Natural killer cell (primary cell): Measurements from ENCODE around the gene PGRMC1. TPM values are rescaled to one million over a fixed set of nuclear protein-coding genes. Genes with fewer than 3 reads are reported as not detected.

Experiments
- ATAC-seq, 3 donors: fragments of 150-1000 bp in 2 of 3; fragments of 200-7000 bp in 1 of 3; cut with Tn5 transposase; 1 replicate in 1 of 3; 2 replicates in 2 of 3; pipeline ENCODE4 v1.10.0; 2021; ENCODE audit warnings: mild to moderate bottlenecking in 2 of 3, moderate library complexity in 2 of 3
- DNase-seq, 2 donors: peaks; one replicate each; pipeline versions ENCODE4 v3.0.0 to v3.0.0-alpha.2; 2013 to 2021; ENCODE audit warnings: mixed read lengths in 1 of 2
- H3K27ac ChIP-seq: one replicate; pipeline ENCODE4 v1.5.1; 2013; ENCODE audit warnings: mild to moderate bottlenecking, low read length
- H3K27me3 ChIP-seq: one replicate; pipeline ENCODE4 v1.6.1; 2013; ENCODE audit warnings: low read length; ENCODE audit not compliant: control insufficient read depth, insufficient read depth
- H3K36me3 ChIP-seq: one replicate; pipeline ENCODE4 v1.6.1; 2013; ENCODE audit warnings: low read length; ENCODE audit not compliant: control insufficient read depth, insufficient read depth
- H3K4me1 ChIP-seq: one replicate; pipeline ENCODE4 v1.6.1; 2013; ENCODE audit warnings: low read length; ENCODE audit not compliant: control insufficient read depth, insufficient read depth
- H3K4me3 ChIP-seq: one replicate; pipeline ENCODE4 v1.5.1; 2013; ENCODE audit warnings: low read length
- H3K9me3 ChIP-seq: one replicate; pipeline ENCODE4 v1.6.1; 2013; ENCODE audit warnings: low read length; ENCODE audit not compliant: control insufficient read depth, insufficient read depth
- H3K27ac Mint-ChIP-seq, 2 donors: one replicate each; pipeline ENCODE4 v1.8.0; 2022; ENCODE audit warnings: mild to moderate bottlenecking in 2 of 2, mixed read lengths in 2 of 2, moderate library complexity in 1 of 2
- H3K27me3 Mint-ChIP-seq, 2 donors: one replicate each; pipeline ENCODE4 v1.8.0; 2022; ENCODE audit warnings: low read depth in 2 of 2, mixed read lengths in 2 of 2
- H3K36me3 Mint-ChIP-seq: one replicate; pipeline ENCODE4 v1.8.0; 2022; ENCODE audit warnings: mixed read lengths
- H3K4me1 Mint-ChIP-seq, 2 donors: one replicate each; pipeline ENCODE4 v1.8.0; 2022; ENCODE audit warnings: mixed read lengths in 2 of 2
- H3K4me3 Mint-ChIP-seq: one replicate; pipeline ENCODE4 v1.8.0; 2022; ENCODE audit warnings: mild to moderate bottlenecking, moderate library complexity, mixed read lengths
- H3K9me3 Mint-ChIP-seq, 2 donors: one replicate each; pipeline ENCODE4 v1.8.0; 2022; ENCODE audit warnings: mixed read lengths in 2 of 2
- CTCF ChIP-seq: fragments of 200-600 bp; IDR thresholded peaks from one replicate; pipeline ENCODE4 v1.8.0; 2022; ENCODE audit warnings: antibody characterized with exemption
- WGBS: methylation state at CpG from one replicate; pipeline ENCODE4 v1.1.7; 2013; ENCODE audit warnings: missing lambda C conversion rate; ENCODE audit not compliant: insufficient coverage; 5-methylcytosine and 5-hydroxymethylcytosine counted together
- intact Hi-C: fragments of 100-400 bp; cut with micrococcal nuclease; formaldehyde crosslinking; loops from one replicate; pipeline ENCODE4 v1.14.2; 2022
- total RNA-seq, 4 donors: library from RNA; stranded (reverse); fragments of 120-200 nt in 1 of 4; gene quantifications; one replicate each; pipeline versions ENCODE4 v1.2.3 to v1.2.4, GENCODE V29; 2013 to 2022

The PGRMC1 gene
- total RNA-seq, 3 donors from 2014 or later (not counting 1 experiment from before 2014, with no cell fraction given) = 11.5 to 13.6 (median 13.2) TPM

GRCh38 chrX:119236623-119237561 is 807 bp downstream of the PGRMC1 start:
- H3K27ac Mint-ChIP-seq = peak overlapping the region in 1 of 2 donors; percentile 84

GRCh38 chrX:119237562-119237942 is 1.5 kb downstream of the PGRMC1 start:
- Mint-ChIP-seq H3K27ac (peak overlapping the region in 1 of 2 donors; percentile 84), H3K4me1 (peaks cover 17 to 33% of the 10 kb centered on the region in 2 donors), H3K9me3 (no peaks in the 10 kb centered on the region), H3K27me3 (peaks cover 4 to 29% of the 10 kb centered on the region in 2 donors), H3K36me3 (no peaks in the 10 kb centered on the region), H3K4me3 (peak overlapping the region; percentile 73)
- WGBS = 97% methylated on average over 5 of the region's 6 CpGs
- no peak for DNase-seq
- H3K36me3 ChIP-seq = peaks cover 2% of the 10 kb centered on the region
- ATAC-seq = no peak
- TF ChIP-seq CTCF = no peak
- no peak overlapping the region for H3K27ac ChIP-seq
- intact Hi-C loops = loop anchor here (5.0 kb wide), 1 partner anchor 230 kb away; the partner anchor contains the start of gene SLC25A5
- peaks cover 19% of the 10 kb centered on the region for H3K4me1 ChIP-seq
- H3K9me3 ChIP-seq = no peaks in the 10 kb centered on the region
- no peaks in the 10 kb centered on the region for H3K27me3 ChIP-seq
- peak overlapping the region; percentile 75 for H3K4me3 ChIP-seq

More at GRCh38 chrX:119236623-119237561, 807 bp downstream of the PGRMC1 start:
- Histone ChIP-seq H3K4me1 (peaks cover 19% of the 10 kb centered on the region), H3K9me3 (no peaks in the 10 kb centered on the region), H3K27me3 (no peaks in the 10 kb centered on the region), H3K36me3 (peaks cover 2% of the 10 kb centered on the region), H3K27ac (peak overlapping the region; percentile 42), H3K4me3 (peak overlapping the region; percentile 75)
- Mint-ChIP-seq H3K4me3 (peak overlapping the region; percentile 73), H3K36me3 (no peaks in the 10 kb centered on the region), H3K27me3 (peaks cover 4 to 29% of the 10 kb centered on the region in 2 donors), H3K4me1 (peaks cover 17 to 26% of the 10 kb centered on the region in 2 donors), H3K9me3 (no peaks in the 10 kb centered on the region)
- no peak for TF ChIP-seq CTCF
- DNase-seq (peak in 1 of 2 donors; percentile 45), ATAC-seq (peak; percentile 14 to 38 (median 15))
- WGBS = under 1% methylated on average over 58 of the region's 58 CpGs
- intact Hi-C loops = loop anchor here (5.0 kb wide), 1 partner anchor 230 kb away; the partner anchor contains the start of gene SLC25A5

DNA sequence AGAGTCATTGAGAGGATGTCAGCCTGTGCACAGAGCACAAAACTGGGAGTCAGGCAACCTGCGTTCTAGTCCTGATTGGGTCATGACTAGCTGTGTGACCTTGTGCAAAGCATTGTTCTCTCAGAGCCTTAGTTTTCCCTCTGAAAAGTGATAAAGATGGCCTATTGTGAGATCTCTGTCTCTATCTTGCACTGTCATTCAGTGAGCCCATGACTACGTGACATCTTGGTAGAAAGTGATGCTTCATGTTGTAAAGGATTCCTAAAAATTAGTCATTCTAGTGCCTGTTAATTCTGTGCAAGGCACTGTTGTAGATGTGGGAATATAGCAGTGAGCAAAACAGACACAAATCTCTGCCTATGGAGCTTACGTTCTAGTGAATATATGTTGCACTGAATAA is 2.5 kb downstream of the PGRMC1 start:
- Mint-ChIP-seq H3K36me3 (no peaks in the 10 kb centered on the region), H3K27me3 (peaks cover 4 to 22% of the 10 kb centered on the region in 2 donors), H3K9me3 (no peaks in the 10 kb centered on the region), H3K4me1 (peaks cover 17 to 37% of the 10 kb centered on the region in 2 donors), H3K27ac (no peak overlapping the region), H3K4me3 (no peak overlapping the region)
- DNase-seq (no peak), ATAC-seq (no peak)
- intact Hi-C loops = loop anchor here (5.0 kb wide), 1 partner anchor 229 kb away; the partner anchor contains the start of gene SLC25A5
- 91% methylated on average over 2 of the region's 3 CpGs for WGBS
- H3K4me1 ChIP-seq = peaks cover 19% of the 10 kb centered on the region
- H3K4me3 ChIP-seq = no peak overlapping the region
- H3K27me3 ChIP-seq = no peaks in the 10 kb centered on the region
- H3K36me3 ChIP-seq = peaks cover 4% of the 10 kb centered on the region
- no peaks in the 10 kb centered on the region for H3K9me3 ChIP-seq
- no peak for TF ChIP-seq CTCF
- no peak overlapping the region for H3K27ac ChIP-seq
